NT2/D1 (cell line): ENCODE data around the gene MAGI2.

Source experiments
- SUZ12 ChIP-seq: IDR thresholded peaks from 2 replicates; pipeline ENCODE4 v1.6.1; 2011; ENCODE audit not compliant: insufficient read length, insufficient read depth; ENCODE audit errors: extremely low read depth
- YY1 ChIP-seq: IDR thresholded peaks from 2 replicates; pipeline ENCODE4 v1.6.1; 2011; ENCODE audit not compliant: insufficient read length, insufficient read depth
- ZNF274 ChIP-seq: IDR thresholded peaks from 2 replicates; pipeline ENCODE4 v1.6.1; 2011; ENCODE audit warnings: mild to moderate bottlenecking, low read depth, low read length

DNA sequence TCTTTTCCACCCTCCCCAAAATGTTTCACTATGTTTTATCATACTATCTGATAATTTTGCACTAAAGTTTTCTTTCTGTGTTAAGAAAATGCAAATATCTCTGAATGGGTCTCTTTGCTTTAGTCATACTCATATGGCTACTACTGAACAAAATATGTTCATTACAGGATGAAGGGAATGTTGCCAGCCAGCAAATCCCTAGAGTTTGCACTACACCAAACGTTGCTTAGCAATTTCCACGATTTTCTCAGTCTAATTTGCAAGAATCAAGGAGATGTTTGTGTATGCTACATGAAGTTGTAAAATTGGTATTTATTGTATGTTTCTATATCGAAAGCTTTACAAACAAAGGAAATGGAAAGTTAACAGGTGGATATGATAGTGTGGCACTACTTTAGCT, 10.6 kb upstream of the MAGI2 start:
- TF ChIP-seq YY1 (no peak), ZNF274 (no peak), SUZ12 (no peak)
